Mesenchymal stem cell (in vitro differentiated cells and primary cell): ENCODE measurements around the gene DYSF.

ENCODE experiments used
- DNase-seq: peaks from one replicate; pipeline ENCODE4 v3.0.0-alpha.2; 2013
- H2AFZ ChIP-seq: one replicate; pipeline ENCODE4 v1.6.1; 2013; ENCODE audit warnings: low read depth, mild to moderate bottlenecking, control low read depth, inconsistent platforms, low read length, moderate library complexity
- H2AK5ac ChIP-seq: 2 replicates; pipeline ENCODE4 v1.6.1; 2013; ENCODE audit warnings: low read length, moderate library complexity, mild to moderate bottlenecking, inconsistent platforms; ENCODE audit not compliant: severe bottlenecking
- H2BK120ac ChIP-seq: one replicate; pipeline ENCODE4 v1.6.1; 2013; ENCODE audit warnings: low read depth, mild to moderate bottlenecking, inconsistent platforms, low read length, moderate library complexity
- H2BK12ac ChIP-seq, 2 experiments: one replicate each; pipeline ENCODE4 v1.6.1; 2013; ENCODE audit warnings: inconsistent platforms in 2 of 2, low read length in 2 of 2, mild to moderate bottlenecking in 2 of 2, moderate library complexity in 2 of 2, control low read depth in 1 of 2
- H2BK15ac ChIP-seq: one replicate; pipeline ENCODE4 v1.6.1; 2013; ENCODE audit warnings: mild to moderate bottlenecking, low read depth, inconsistent platforms; ENCODE audit not compliant: poor library complexity, severe bottlenecking
- H2BK5ac ChIP-seq: 2 replicates; pipeline ENCODE4 v1.6.1; 2013; ENCODE audit warnings: low read depth, mild to moderate bottlenecking, low read length, control low read depth, inconsistent platforms; ENCODE audit not compliant: poor library complexity, severe bottlenecking
- H3K14ac ChIP-seq, 2 experiments: one replicate each; pipeline ENCODE4 v1.6.1; 2013; ENCODE audit warnings: inconsistent platforms in 2 of 2, low read length in 2 of 2, control low read depth in 1 of 2, mild to moderate bottlenecking in 1 of 2, moderate library complexity in 1 of 2
- H3K18ac ChIP-seq, 2 experiments: one replicate each; pipeline ENCODE4 v1.6.1; 2013; ENCODE audit warnings: inconsistent platforms in 2 of 2, low read length in 2 of 2, control low read depth in 1 of 2, low read depth in 1 of 2, mild to moderate bottlenecking in 1 of 2
- H3K23ac ChIP-seq, 2 experiments: one replicate each; pipeline ENCODE4 v1.6.1; 2013; ENCODE audit warnings: inconsistent platforms in 2 of 2, low read length in 2 of 2, mild to moderate bottlenecking in 2 of 2, moderate library complexity in 2 of 2, control low read depth in 1 of 2
- H3K27ac ChIP-seq: 2 replicates; pipeline ENCODE4 v1.5.1; 2013; ENCODE audit warnings: mild to moderate bottlenecking, moderate library complexity, low read length, control low read depth, inconsistent platforms; ENCODE audit not compliant: poor library complexity, severe bottlenecking
- H3K27me3 ChIP-seq, 2 experiments: 2 replicates each; pipeline versions ENCODE4 v1.6.1 to v1.7.0; 2013; ENCODE audit warnings: low read length in 2 of 2, mild to moderate bottlenecking in 2 of 2, moderate library complexity in 2 of 2, control low read depth in 1 of 2, inconsistent platforms in 1 of 2; ENCODE audit not compliant: control insufficient read depth in 1 of 2, insufficient read depth in 1 of 2
- H3K36me3 ChIP-seq, 2 experiments: 2 replicates each; pipeline versions ENCODE4 v1.6.1 to v1.7.0; 2013; ENCODE audit warnings: low read length in 2 of 2, control low read depth in 1 of 2, inconsistent platforms in 1 of 2, low read depth in 1 of 2, mild to moderate bottlenecking in 1 of 2; ENCODE audit not compliant: insufficient read depth in 2 of 2, control insufficient read depth in 1 of 2
- H3K4ac ChIP-seq, 2 experiments: one replicate each; pipeline ENCODE4 v1.6.1; 2013; ENCODE audit warnings: inconsistent platforms in 2 of 2, low read length in 2 of 2, mild to moderate bottlenecking in 2 of 2, moderate library complexity in 2 of 2, control low read depth in 1 of 2, low read depth in 1 of 2
- H3K4me1 ChIP-seq: 2 replicates; pipeline ENCODE4 v1.6.1; 2013; ENCODE audit warnings: low read depth, low read length, control low read depth; ENCODE audit not compliant: control insufficient read depth, insufficient read depth
- H3K4me2 ChIP-seq: 2 replicates; pipeline ENCODE4 v1.6.1; 2013; ENCODE audit warnings: low read length, mild to moderate bottlenecking, inconsistent platforms; ENCODE audit not compliant: poor library complexity, severe bottlenecking
- H3K4me3 ChIP-seq, 2 experiments: 2 replicates each; pipeline versions ENCODE4 v1.5.1 to v1.7.0; 2013; ENCODE audit warnings: low read length in 2 of 2, mild to moderate bottlenecking in 2 of 2, control low read depth in 1 of 2, low read depth in 1 of 2; ENCODE audit not compliant: insufficient read depth in 1 of 2
- H3K79me1 ChIP-seq: replicated peaks from 2 replicates; pipeline ENCODE4 v1.6.1; 2013; ENCODE audit warnings: mild to moderate bottlenecking, control low read depth, low read length, inconsistent platforms; ENCODE audit not compliant: poor library complexity, severe bottlenecking
- H3K9ac ChIP-seq: 2 replicates; pipeline ENCODE4 v1.7.0; 2013; ENCODE audit warnings: mild to moderate bottlenecking, low read length, moderate library complexity
- H3K9me3 ChIP-seq: 2 replicates; pipeline ENCODE4 v1.7.0; 2013; ENCODE audit warnings: mild to moderate bottlenecking, low read length; ENCODE audit not compliant: control insufficient read depth
- H4K8ac ChIP-seq: one replicate; pipeline ENCODE4 v1.6.1; 2013; ENCODE audit warnings: inconsistent platforms, mild to moderate bottlenecking, low read length, moderate library complexity
- H4K91ac ChIP-seq: one replicate; pipeline ENCODE4 v1.6.1; 2013; ENCODE audit warnings: mild to moderate bottlenecking, low read length, inconsistent platforms
- WGBS: methylation state at CpG from one replicate; pipeline ENCODE4 v1.1.7; 2013; ENCODE audit warnings: mixed read lengths; 5-methylcytosine and 5-hydroxymethylcytosine counted together

Gene DYSF

GRCh38 chr2:71695235-71696120 is 242.1 kb downstream of the DYSF start:
- Histone ChIP-seq H4K91ac (no peak overlapping the region), H3K4me1 (peaks cover 13% of the 10 kb centered on the region), H2BK120ac (no peak overlapping the region), H2AFZ (no peak overlapping the region), H3K9me3 (peaks cover 2% of the 10 kb centered on the region), H2BK5ac (no peak overlapping the region), H3K4me2 (no peak overlapping the region), H3K79me1 (no peaks in the 10 kb centered on the region), H3K36me3 (peaks cover 0 to 9% of the 10 kb centered on the region in 2 experiments), H3K14ac (no peak overlapping the region), H3K18ac (no peak overlapping the region), H3K9ac (no peak overlapping the region), H3K23ac (no peak overlapping the region), H3K27ac (no peak overlapping the region), H2BK12ac (no peak overlapping the region), H2AK5ac (no peak overlapping the region), H4K8ac (no peak overlapping the region), H2BK15ac (no peak overlapping the region), H3K4ac (no peak overlapping the region), H3K27me3 (peaks cover 0 to 82% of the 10 kb centered on the region in 2 experiments), H3K4me3 (no peak overlapping the region)
- 84% methylated on average over 8 of the region's 13 CpGs for WGBS
- no peak for DNase-seq

GRCh38 chr2:71696381-71696780 is 243.0 kb downstream of the DYSF start:
- Histone ChIP-seq H3K27ac (no peak overlapping the region), H3K4ac (no peak overlapping the region), H2AK5ac (no peak overlapping the region), H4K8ac (no peak overlapping the region), H3K23ac (no peak overlapping the region), H4K91ac (no peak overlapping the region), H2BK15ac (no peak overlapping the region), H3K4me2 (no peak overlapping the region), H3K4me3 (no peak overlapping the region), H3K9ac (no peak overlapping the region), H3K79me1 (no peaks in the 10 kb centered on the region), H2AFZ (no peak overlapping the region), H3K36me3 (peaks cover 0 to 5% of the 10 kb centered on the region in 2 experiments), H2BK12ac (no peak overlapping the region), H3K18ac (no peak overlapping the region), H3K9me3 (peaks cover 2% of the 10 kb centered on the region), H3K14ac (peak overlapping the region in 1 of 2 experiments; percentile 53), H2BK5ac (no peak overlapping the region), H3K4me1 (peaks cover 18% of the 10 kb centered on the region), H2BK120ac (no peak overlapping the region), H3K27me3 (peaks cover 0 to 77% of the 10 kb centered on the region in 2 experiments)
- DNase-seq, result no peak
- 66% methylated on average over 7 of the region's 8 CpGs for WGBS

- no peak overlapping the region for H3K23ac ChIP-seq
- H3K27me3 ChIP-seq, result peaks cover 0 to 78% of the 10 kb centered on the region in 2 experiments
- H3K4me3 ChIP-seq, result no peak overlapping the region
- WGBS, result 89% methylated on average over 14 of the region's 14 CpGs
- H2AFZ ChIP-seq, result no peak overlapping the region
- no peak overlapping the region for H2BK120ac ChIP-seq
- H2AK5ac ChIP-seq, result no peak overlapping the region
- no peak overlapping the region for H4K8ac ChIP-seq
- H3K36me3 ChIP-seq, result no peaks in the 10 kb centered on the region
- H2BK12ac ChIP-seq, result no peak overlapping the region
- peaks cover 18% of the 10 kb centered on the region for H3K4me1 ChIP-seq
- no peak overlapping the region for H4K91ac ChIP-seq
- H3K9me3 ChIP-seq, result peaks cover 2% of the 10 kb centered on the region
- H2BK5ac ChIP-seq, result no peak overlapping the region
- no peak overlapping the region for H3K9ac ChIP-seq
- H3K4ac ChIP-seq, result no peak overlapping the region
- DNase-seq, result no peak
- no peak overlapping the region for H3K18ac ChIP-seq
- no peak overlapping the region for H3K27ac ChIP-seq
- H3K4me2 ChIP-seq, result no peak overlapping the region
- H3K79me1 ChIP-seq, result no peaks in the 10 kb centered on the region
- no peak overlapping the region for H3K14ac ChIP-seq
- H2BK15ac ChIP-seq, result no peak overlapping the region
Measured at GRCh38 chr2:71697106-71698004, 244.0 kb downstream of the DYSF start.

- Histone ChIP-seq H2BK15ac (no peak overlapping the region), H2AK5ac (no peak overlapping the region), H3K4me3 (no peak overlapping the region), H3K23ac (no peak overlapping the region), H3K27ac (no peak overlapping the region), H4K8ac (no peak overlapping the region), H2BK12ac (no peak overlapping the region), H2BK120ac (no peak overlapping the region), H3K79me1 (no peaks in the 10 kb centered on the region), H4K91ac (peak overlapping the region; percentile 29), H3K27me3 (peaks cover 10 to 78% of the 10 kb centered on the region in 2 experiments), H3K9me3 (peaks cover 2% of the 10 kb centered on the region), H3K9ac (no peak overlapping the region), H3K18ac (no peak overlapping the region), H3K14ac (no peak overlapping the region), H3K36me3 (no peaks in the 10 kb centered on the region), H2BK5ac (no peak overlapping the region), H3K4me2 (no peak overlapping the region), H3K4ac (no peak overlapping the region), H3K4me1 (peaks cover 17% of the 10 kb centered on the region), H2AFZ (no peak overlapping the region)
- WGBS, result 91% methylated on average over 6 of the region's 6 CpGs
- no peak for DNase-seq
Measured at GRCh38 chr2:71699428-71699827, 246.1 kb downstream of the DYSF start.
